ENCODE results near the gene ZNF83. TPM values are rescaled to one million over a fixed set of nuclear protein-coding genes. Genes with fewer than 3 reads are reported as not detected.
A peak's percentile ranks its signal among the peaks of the same experiment; 100 is the strongest.
"Not testable (repeated sequence)": the region's sequence is repeated elsewhere in the genome, so short reads cannot be mapped to it uniquely, and the experiment has no call there.

ZNF83 gene
- total RNA-seq (2014; rRNA removed; shearing (Covaris generic)), result 22.4 and 37.7 TPM in 2 replicates

DNA sequence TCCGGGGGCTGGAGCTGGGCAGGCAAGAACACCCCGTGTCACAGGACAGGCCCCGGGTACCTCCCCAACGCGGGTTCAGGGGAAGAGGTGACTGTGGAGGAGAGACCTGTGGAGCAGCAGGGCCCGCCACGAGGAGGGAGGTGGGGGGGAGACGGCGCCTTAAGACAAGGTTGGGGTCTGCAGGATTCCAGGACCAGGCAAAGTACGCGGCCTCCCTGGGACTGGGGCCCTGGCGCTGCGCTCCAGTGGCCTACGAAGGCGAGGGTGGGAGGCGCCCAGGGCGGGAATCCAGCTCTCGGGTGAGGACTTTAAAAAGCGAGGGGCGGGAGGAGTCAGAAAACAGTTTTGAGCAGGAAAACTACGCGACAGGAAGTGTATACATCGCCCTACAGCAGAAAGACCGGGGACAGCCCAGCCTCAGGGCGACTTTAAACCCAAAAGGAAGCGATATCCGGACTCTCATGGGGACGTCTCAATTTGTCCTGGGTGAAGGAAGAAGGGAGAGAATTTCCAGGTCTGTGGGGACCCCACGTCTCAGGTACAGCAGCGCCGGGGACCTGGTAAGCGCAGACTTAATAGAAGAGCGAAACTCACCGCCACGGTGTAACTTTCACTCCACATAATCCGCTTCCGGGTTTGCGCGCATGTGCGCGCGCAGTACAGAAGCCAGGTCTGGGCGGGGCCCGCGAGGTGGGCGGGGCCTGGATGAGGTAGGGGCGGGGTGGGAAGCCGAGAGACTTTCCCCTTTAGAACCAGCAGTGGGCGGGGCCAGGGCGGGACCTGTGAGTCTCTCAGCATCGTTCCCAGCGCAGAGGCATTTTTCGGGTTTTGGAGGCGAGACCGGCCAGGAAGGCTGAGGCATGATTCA, at the start of gene ZNF83:
Gene ZNF83 (minus strand): TSS at position 638 of the 868 bp plus-strand sequence.
- DNase-seq (ENCODE audit: low read depth in 1 of 2, low spot score in 2 of 2), result peak; percentile 90 to 97
- peaks cover 7% of the 10 kb centered on the region for H3K4me1 ChIP-seq (replicated peaks)
- no peaks in the 10 kb centered on the region for H3K27me3 ChIP-seq (replicated peaks)
- peak within 1 kb of the TSS; percentile 56 for H3K4me3 ChIP-seq
- peaks cover 14% of the 10 kb centered on the region for H3K36me3 ChIP-seq
- H3K27ac ChIP-seq, result peak within 1 kb of the TSS; percentile 68
- no peaks in the 10 kb centered on the region for H3K9me3 ChIP-seq (replicated peaks)

DNA sequence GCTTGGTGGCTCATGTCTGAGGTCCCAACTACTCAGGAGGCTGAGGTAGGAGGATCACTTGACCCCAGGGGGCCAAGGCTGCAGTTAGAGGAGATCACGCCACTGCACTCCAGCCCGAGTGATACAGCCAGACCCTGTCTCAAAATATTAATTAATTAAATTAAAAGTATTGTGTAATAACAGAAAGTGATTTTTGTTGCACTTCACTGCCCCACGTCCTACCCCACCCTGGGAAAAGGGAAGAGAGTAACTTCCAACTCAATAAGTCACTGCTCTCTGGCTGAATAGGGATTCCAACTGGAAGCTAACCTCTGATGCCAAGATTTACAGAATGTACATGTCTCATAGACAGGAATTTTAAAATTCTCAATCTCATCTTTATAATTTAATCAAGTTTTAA, 49.5 kb upstream of the ZNF83 start:
- H3K4me3 ChIP-seq, result no peak overlapping the region

DNA sequence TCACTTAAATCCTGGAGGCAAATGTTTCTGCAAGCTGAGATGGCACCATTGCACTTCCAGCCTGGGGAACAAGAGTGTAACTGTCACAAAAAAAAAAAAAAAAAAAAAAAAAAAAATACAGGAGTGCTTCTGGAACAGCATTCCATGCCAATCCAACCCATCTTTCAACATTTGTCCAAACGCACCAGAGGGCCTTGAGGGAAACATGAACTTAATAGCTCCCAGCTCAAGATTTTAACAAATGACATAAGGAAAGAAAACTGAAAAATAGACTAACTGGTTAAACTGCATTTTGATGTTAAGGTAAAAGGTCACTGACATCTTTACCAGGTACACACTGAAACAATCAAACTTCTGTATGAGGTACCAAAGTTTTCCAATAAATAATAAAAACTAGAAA, 47.7 kb upstream of the ZNF83 start:
- Histone ChIP-seq H3K27ac (no peak overlapping the region), H3K9me3 (replicated peaks) (0 out of 2 replicates have a peak, but pooled peaks cover 2% of the 10 kb centered on the region), H3K27me3 (replicated peaks) (no peaks in the 10 kb centered on the region), H3K36me3 (peaks cover 23% of the 10 kb centered on the region), H3K4me3 (no peak overlapping the region), H3K4me1 (replicated peaks) (peaks cover 13% of the 10 kb centered on the region)
- DNase-seq (ENCODE audit: low read depth in 1 of 2, low spot score in 2 of 2), result no peak

More for the DNA sequence above, 49.5 kb upstream of the ZNF83 start:
- Histone ChIP-seq H3K9me3 (replicated peaks) (peaks cover 2% of the 10 kb centered on the region; the same call in 1 of the 2 replicates), H3K27me3 (replicated peaks) (no peaks in the 10 kb centered on the region), H3K4me1 (replicated peaks) (peaks cover 15% of the 10 kb centered on the region), H3K27ac (no peak overlapping the region), H3K36me3 (peaks cover 22% of the 10 kb centered on the region)
- no peak for DNase-seq (ENCODE audit: low read depth in 1 of 2, low spot score in 2 of 2)

DNA sequence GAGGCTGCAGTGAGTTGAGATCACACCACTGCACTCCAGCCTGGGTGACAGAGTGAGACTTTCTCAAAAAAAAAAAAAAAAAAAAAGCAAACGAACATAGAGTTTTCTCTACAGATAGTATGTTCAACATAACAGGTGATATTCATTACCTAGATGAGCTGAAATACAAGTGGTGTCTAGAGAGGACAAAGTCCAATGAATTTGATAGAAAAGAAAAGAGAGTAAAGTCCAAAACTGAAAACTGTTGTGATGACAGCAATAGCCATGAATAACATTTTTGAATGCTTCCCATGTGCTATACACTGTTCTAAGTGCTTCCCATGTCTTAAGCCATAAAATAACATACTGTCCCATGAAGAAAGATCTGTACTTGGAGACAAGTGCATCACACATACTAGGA, 43.1 kb upstream of the ZNF83 start:
- H3K27ac ChIP-seq; H3K4me1 ChIP-seq (replicated peaks); H3K27me3 ChIP-seq (replicated peaks); H3K4me3 ChIP-seq; DNase-seq (ENCODE audit: low read depth in 1 of 2, low spot score in 2 of 2); H3K9me3 ChIP-seq (replicated peaks): not testable (repeated sequence)
- H3K36me3 ChIP-seq, result peaks cover 33% of the 10 kb centered on the region

DNA sequence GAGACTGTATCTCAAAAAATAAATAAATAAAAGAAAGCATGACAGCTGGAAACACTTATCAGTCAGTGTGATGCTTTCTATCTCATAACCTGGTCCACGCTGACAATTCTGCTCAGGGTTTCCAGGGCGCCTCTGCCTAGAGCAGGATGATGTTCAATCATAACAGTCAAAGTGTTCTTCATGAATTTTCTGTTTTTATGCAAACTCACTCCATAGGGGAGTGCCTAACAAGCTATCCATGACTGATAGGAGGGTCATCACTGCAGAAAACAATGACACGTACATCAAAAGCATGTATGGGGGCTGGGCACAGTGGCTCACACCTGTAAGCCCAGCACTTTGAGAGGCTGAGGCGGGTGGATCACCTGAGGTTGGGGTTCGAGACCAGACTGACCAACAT, 41.4 kb upstream of the ZNF83 start:
- no peak overlapping the region for H3K4me3 ChIP-seq

DNA sequence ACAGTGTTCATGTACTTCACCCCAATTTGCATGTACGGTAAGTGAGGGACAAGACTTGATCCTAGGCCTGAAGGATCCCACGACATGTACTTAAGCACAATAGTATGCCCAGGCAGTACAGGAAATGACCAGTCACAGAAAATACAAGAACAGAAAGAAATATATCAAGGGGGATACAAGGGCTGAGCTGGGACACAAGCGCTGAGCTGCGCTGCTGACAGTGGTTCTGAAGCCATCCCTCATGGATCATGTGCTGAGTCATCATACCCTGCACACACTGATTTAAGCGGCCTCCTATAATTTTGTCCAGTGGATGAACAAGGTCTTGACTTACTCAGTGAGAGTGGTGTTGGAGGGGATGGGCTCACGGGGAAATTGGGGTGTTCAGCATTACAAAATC, 37.1 kb upstream of the ZNF83 start:
- H3K4me1 ChIP-seq (replicated peaks), result not testable (repeated sequence)
- H3K36me3 ChIP-seq, result peaks cover 37% of the 10 kb centered on the region

More for the DNA sequence above, 41.4 kb upstream of the ZNF83 start:
- DNase-seq (ENCODE audit: low read depth in 1 of 2, low spot score in 2 of 2), result no peak
- peaks cover 31% of the 10 kb centered on the region for H3K36me3 ChIP-seq
- H3K4me1 ChIP-seq (replicated peaks), result no peaks in the 10 kb centered on the region
- no peak overlapping the region for H3K27ac ChIP-seq
- no peaks in the 10 kb centered on the region for H3K27me3 ChIP-seq (replicated peaks)
- H3K9me3 ChIP-seq (replicated peaks), result no peaks in the 10 kb centered on the region

DNA sequence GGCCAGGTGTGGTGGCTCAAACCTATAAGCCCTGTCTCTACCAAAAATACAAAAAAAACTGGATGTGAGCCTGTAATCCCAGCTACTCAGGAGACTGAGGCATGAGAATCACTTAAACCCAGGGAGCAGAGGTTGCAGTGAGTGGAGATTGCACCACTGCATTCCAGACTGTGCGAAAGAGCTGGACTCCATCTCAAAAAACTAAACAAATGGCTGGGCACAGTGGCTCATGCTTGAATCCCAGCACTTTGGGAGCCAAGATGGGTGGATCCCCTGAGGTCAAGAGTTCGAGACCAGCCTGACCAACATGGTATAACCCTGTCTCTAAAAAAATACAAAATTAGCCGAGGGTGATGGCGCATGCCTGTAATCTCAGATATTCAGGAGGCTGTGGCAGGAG, 34.9 kb upstream of the ZNF83 start:
- Histone ChIP-seq H3K27ac (no peak overlapping the region), H3K36me3 (peaks cover 30% of the 10 kb centered on the region), H3K4me1 (replicated peaks) (no peaks in the 10 kb centered on the region), H3K27me3 (replicated peaks) (no peaks in the 10 kb centered on the region), H3K4me3 (no peak overlapping the region), H3K9me3 (replicated peaks) (no peaks in the 10 kb centered on the region)
- DNase-seq (ENCODE audit: low read depth in 1 of 2, low spot score in 2 of 2), result no peak

More for the DNA sequence above, 37.1 kb upstream of the ZNF83 start:
- H3K27ac ChIP-seq; H3K27me3 ChIP-seq (replicated peaks); DNase-seq (ENCODE audit: low read depth in 1 of 2, low spot score in 2 of 2); H3K9me3 ChIP-seq (replicated peaks); H3K4me3 ChIP-seq: not testable (repeated sequence)

DNA sequence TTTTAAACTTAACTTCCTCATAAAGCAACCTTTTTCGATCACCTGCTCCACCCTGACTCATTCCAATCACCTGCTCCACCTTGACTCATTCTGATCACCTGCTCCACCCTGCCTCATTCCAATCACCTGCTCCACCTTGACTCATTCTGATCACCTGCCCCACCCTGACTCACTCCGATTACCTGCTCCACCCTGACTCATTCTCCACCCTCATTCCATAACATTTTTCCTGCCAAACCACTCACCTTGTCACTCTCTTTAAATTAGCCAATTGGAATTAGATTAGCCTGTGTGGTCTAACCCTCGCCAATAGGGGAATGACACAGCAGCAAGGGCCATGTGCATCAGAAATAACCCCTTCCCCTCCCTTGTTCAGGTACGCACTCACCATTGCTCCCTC, 31.9 kb upstream of the ZNF83 start:
- no peak for DNase-seq (ENCODE audit: low read depth in 1 of 2, low spot score in 2 of 2)
- Histone ChIP-seq H3K36me3 (peaks cover 30% of the 10 kb centered on the region), H3K9me3 (replicated peaks) (no peaks in the 10 kb centered on the region), H3K27me3 (replicated peaks) (no peaks in the 10 kb centered on the region), H3K4me1 (replicated peaks) (no peaks in the 10 kb centered on the region), H3K4me3 (no peak overlapping the region), H3K27ac (no peak overlapping the region)

DNA sequence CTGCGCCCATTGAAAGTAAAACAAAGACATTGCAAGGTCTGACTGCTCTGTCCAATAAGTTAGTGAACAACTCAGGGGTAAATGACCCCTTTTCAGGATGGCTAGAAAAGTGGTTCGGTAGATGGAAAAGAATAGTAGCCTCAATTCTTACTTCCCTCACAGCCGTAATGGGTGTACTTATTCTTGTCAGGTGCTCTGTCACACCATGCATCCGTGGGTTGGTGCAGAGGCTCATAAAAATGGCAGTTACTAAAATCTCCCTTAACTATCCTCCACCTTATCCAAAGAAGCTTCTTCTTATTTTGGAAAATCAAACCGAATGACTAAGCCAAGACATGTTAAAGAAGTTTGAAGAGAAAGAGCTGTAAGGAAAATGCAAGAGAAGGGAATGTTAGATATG, 31.4 kb upstream of the ZNF83 start:
- no peaks in the 10 kb centered on the region for H3K4me1 ChIP-seq (replicated peaks)
- H3K27me3 ChIP-seq (replicated peaks), result no peaks in the 10 kb centered on the region
- no peaks in the 10 kb centered on the region for H3K9me3 ChIP-seq (replicated peaks)
- H3K4me3 ChIP-seq, result no peak overlapping the region
- H3K36me3 ChIP-seq, result peaks cover 27% of the 10 kb centered on the region
- H3K27ac ChIP-seq, result no peak overlapping the region
- DNase-seq (ENCODE audit: low read depth in 1 of 2, low spot score in 2 of 2), result no peak

DNA sequence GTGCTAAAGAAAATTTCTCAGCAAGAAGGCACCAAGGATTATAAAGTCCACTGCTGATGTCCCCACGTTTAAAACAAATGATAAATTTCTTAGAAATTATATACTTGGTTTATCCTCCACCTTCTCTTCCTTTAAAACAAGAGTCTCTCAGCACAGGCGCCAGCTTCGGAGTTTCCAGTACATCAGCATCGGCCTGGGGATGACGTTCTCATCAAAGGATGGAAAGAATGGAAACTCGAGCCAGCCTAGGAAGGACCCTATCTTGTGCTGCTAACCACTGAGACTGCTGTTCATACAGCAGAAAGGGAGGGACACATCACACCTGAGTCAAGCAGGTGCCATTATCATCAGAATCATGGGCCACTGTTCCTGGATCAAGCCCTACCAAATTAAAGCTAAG, 29.8 kb upstream of the ZNF83 start:
- no peak overlapping the region for H3K4me3 ChIP-seq
- peaks cover 27% of the 10 kb centered on the region for H3K36me3 ChIP-seq
- H3K27me3 ChIP-seq (replicated peaks), result no peaks in the 10 kb centered on the region
- H3K9me3 ChIP-seq (replicated peaks), result no peaks in the 10 kb centered on the region
- H3K27ac ChIP-seq, result no peak overlapping the region
- H3K4me1 ChIP-seq (replicated peaks), result no peaks in the 10 kb centered on the region
- DNase-seq (ENCODE audit: low read depth in 1 of 2, low spot score in 2 of 2), result no peak

DNA sequence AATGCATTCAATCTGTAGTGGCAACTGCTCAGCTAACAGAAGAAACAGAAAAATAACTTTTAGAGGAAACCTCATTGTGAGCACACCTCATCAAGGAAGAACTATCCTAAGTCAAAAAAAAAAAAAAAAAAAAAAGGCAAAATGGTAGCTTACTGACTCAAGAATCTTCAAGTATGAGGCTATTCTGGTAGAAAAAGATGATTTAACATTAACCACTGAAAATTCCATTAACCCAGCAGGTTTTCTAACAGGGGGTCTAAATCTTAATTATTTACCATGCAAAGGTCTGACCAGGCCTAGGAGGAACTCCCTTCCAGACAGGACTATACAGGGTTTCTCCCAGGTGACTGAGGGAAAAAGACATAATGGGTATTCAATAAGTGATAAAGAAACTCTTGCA, 28.4 kb upstream of the ZNF83 start:
- Histone ChIP-seq H3K27ac (no peak overlapping the region), H3K4me3 (no peak overlapping the region), H3K4me1 (replicated peaks) (peaks cover 2% of the 10 kb centered on the region), H3K9me3 (replicated peaks) (no peaks in the 10 kb centered on the region), H3K27me3 (replicated peaks) (no peaks in the 10 kb centered on the region), H3K36me3 (peaks cover 25% of the 10 kb centered on the region)
- DNase-seq (ENCODE audit: low read depth in 1 of 2, low spot score in 2 of 2), result no peak

DNA sequence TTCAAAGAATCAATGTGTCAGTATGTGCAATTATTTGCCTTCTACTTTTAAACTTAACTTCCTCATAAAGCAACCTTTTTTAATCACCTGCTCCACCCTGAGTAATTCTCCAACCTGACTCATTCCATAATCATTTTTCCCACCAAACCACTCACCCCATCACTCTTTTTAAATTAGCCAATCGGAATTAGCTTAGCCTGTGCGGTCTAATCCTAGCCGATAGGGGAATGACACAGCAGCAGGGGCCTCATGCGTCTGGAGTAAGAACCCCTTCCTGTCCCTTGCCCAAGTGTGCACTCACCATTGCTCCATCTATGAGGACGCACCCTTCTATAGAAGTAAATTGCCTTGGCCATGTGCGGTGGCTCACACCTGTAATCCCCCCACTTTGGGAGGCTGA, 27.4 kb upstream of the ZNF83 start:
- H3K9me3 ChIP-seq (replicated peaks), result 0 out of 2 replicates have a peak, but pooled peaks cover 3% of the 10 kb centered on the region
- peaks cover 26% of the 10 kb centered on the region for H3K36me3 ChIP-seq
- no peak overlapping the region for H3K4me3 ChIP-seq
- H3K4me1 ChIP-seq (replicated peaks), result peaks cover 11% of the 10 kb centered on the region
- DNase-seq (ENCODE audit: low read depth in 1 of 2, low spot score in 2 of 2), result peak in 1 of 2 experiments; percentile 7
- H3K27ac ChIP-seq, result no peak overlapping the region
- no peaks in the 10 kb centered on the region for H3K27me3 ChIP-seq (replicated peaks)

DNA sequence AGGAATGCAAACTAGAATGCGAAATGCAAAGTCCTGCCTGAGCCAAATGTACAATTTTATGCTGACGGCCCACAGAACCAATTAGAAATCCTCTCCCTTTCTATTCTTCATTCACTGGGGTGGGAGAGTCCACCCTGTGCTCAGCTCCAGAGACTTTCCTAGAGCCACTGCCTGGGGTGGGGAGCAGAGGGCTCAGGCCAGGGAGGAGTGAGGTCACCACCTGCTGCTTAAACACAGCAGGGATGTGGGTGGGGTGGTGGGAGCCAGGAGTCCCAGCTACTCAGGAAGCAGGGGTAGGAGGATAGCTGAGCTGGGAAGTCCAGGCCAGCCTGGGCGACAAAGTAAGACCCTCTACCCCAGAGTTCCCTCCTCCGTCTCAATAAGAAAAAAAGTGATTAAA, 26.9 kb upstream of the ZNF83 start:
- H3K4me3 ChIP-seq, result no peak overlapping the region
- H3K36me3 ChIP-seq, result peaks cover 30% of the 10 kb centered on the region

DNA sequence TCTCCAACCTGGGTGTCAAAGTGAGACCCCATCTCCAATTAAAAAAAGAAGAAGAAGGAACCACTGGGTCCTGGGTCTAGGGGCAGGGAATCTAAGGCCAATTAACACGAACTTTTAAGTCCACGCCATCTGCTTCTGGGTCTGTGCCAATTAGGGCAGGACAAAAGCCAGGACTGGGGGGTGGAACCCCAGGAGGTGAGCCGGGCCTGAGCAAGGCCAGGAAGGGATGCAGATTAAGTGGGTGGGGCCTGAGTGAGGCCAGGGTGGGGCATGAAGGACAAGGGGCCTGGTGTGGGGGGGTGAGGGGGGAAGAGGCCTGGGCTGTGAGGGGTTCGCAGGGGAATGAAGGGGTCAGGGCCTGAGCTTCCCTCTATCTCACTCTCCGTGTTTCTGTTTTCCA, 26.3 kb upstream of the ZNF83 start:
- Histone ChIP-seq H3K4me1 (replicated peaks) (peaks cover 11% of the 10 kb centered on the region), H3K27ac (no peak overlapping the region), H3K9me3 (replicated peaks) (0 out of 2 replicates have a peak, but pooled peaks cover 3% of the 10 kb centered on the region), H3K27me3 (replicated peaks) (no peaks in the 10 kb centered on the region), H3K36me3 (peaks cover 35% of the 10 kb centered on the region), H3K4me3 (no peak overlapping the region)
- DNase-seq (ENCODE audit: low read depth in 1 of 2, low spot score in 2 of 2), result no peak

More for the DNA sequence above, 26.9 kb upstream of the ZNF83 start:
- Histone ChIP-seq H3K9me3 (replicated peaks) (0 out of 2 replicates have a peak, but pooled peaks cover 3% of the 10 kb centered on the region), H3K4me1 (replicated peaks) (peaks cover 11% of the 10 kb centered on the region), H3K27ac (no peak overlapping the region), H3K27me3 (replicated peaks) (no peaks in the 10 kb centered on the region)
- DNase-seq (ENCODE audit: low read depth in 1 of 2, low spot score in 2 of 2), result no peak
